Measurements from ENCODE around the gene LTV1.
"Not testable (repeated sequence)": the region's sequence is repeated elsewhere in the genome, so short reads cannot be mapped to it uniquely, and the experiment has no call there.

LTV1 gene

DNA sequence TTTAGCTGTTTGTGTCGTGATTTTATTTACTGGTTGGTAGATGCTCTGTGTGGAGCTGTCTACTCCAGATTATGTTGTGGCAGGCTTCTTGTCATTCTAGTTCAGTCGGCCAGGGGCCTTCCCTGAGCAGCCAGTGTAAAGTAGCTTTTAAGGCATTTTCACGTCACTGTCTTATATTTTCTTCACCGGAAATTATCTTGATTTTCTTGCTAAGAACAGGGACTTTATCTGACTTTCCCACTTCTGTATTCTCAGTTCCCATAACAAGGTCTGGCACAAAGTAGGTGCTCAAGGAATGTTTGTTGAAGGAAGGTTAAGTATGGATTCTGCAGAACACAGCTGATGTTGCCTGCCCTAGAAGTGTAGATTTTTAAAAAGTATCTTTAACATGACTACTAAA, 868 bp downstream of the LTV1 start:
- no peak for DNase-seq (ENCODE audit: extremely low read depth, low read depth)

DNA sequence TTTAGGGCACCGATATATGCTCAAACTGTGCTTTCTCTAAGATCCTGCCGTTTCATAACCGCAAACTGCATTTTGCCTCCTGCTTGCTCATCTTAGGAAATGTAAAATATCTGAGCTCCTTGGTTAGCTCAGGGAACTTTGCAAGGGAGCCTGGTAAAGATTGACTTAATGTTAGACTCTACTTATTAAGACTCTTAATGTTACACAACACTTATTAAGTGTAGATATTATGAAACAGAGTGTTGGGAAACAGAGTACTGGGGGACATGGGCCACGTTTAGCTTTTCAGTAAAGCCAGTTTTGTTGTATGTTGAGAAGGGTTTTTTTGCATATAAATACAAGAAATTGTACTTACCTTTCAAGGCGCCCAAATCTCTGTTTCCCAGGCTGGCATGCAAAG, 1.9 kb downstream of the LTV1 start:
- TF ChIP-seq, protein P1, sequence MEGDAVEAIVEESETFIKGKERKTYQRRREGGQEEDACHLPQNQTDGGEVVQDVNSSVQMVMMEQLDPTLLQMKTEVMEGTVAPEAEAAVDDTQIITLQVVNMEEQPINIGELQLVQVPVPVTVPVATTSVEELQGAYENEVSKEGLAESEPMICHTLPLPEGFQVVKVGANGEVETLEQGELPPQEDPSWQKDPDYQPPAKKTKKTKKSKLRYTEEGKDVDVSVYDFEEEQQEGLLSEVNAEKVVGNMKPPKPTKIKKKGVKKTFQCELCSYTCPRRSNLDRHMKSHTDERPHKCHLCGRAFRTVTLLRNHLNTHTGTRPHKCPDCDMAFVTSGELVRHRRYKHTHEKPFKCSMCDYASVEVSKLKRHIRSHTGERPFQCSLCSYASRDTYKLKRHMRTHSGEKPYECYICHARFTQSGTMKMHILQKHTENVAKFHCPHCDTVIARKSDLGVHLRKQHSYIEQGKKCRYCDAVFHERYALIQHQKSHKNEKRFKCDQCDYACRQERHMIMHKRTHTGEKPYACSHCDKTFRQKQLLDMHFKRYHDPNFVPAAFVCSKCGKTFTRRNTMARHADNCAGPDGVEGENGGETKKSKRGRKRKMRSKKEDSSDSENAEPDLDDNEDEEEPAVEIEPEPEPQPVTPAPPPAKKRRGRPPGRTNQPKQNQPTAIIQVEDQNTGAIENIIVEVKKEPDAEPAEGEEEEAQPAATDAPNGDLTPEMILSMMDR (IDR thresholded peaks at IDR 0.05; ENCODE audit: low read depth, low read length) = no peak
- no peak for DNase-seq (ENCODE audit: extremely low read depth, low read depth)

More for the DNA sequence above, 868 bp downstream of the LTV1 start:
- TF ChIP-seq, protein P1 (IDR thresholded peaks at IDR 0.05; ENCODE audit: low read depth, low read length) = no peak

DNA sequence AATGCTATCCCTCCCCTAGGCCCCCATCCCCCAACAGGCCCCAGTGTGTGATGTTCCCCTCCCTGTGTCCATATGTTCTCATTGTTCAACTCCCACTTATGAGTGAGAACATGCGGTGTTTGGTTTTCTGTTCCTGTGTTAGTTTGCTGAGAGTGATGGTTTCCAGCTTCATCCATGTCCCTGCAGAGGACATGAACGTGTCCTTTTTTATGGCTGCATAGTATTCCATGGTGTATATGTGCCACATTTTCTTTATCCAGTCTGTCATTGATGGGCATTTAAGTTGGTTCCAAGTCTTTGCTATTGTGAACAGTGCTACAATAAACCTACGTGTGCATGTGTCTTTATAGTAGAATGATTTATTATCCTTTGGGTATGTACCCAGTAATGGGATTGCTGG, 8.6 kb downstream of the LTV1 start:
- DNase-seq (ENCODE audit: extremely low read depth, low read depth) = not testable (repeated sequence)

DNA sequence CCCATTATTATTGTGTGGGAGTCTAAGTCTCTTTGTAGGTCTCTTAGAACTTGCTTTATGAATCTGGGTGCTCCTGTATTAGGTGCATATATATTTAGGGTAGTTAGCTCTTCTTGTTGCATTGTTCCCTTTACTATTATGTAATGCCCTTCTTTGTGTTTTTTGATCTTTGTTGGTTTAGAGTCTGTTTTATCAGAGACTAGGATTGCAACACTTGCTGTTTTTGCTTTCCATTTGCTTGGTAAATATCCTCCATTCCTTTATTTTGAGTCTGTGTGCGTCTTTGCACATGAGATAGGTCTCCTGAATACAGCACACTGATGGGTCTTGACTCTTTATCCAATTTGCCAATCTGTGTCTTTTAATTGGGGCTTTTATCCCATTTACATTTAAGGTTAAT, 11.9 kb downstream of the LTV1 start:
- DNase-seq (ENCODE audit: extremely low read depth, low read depth) = not testable (repeated sequence)

DNA sequence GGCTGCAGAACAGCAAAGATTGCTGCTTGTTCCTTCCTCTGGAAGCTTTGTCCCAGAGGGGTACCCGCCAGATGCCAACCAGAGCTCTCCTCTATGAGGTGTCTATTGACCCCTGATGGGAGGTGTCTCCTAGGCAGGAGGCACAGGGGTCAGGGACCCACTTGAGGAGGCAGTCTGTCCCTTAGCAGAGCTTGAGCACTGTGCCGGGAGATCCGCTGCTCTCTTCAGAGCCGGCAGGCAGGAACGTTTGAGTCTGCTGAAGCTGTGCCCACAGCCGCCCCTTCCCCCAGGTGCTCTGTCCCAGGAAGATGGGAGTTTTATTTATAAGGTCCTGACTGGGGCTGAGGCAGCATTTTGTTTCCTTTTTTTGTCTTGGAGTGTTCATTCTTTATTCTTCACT, 13.6 kb downstream of the LTV1 start:
- not testable (repeated sequence) for DNase-seq (ENCODE audit: extremely low read depth, low read depth)

DNA sequence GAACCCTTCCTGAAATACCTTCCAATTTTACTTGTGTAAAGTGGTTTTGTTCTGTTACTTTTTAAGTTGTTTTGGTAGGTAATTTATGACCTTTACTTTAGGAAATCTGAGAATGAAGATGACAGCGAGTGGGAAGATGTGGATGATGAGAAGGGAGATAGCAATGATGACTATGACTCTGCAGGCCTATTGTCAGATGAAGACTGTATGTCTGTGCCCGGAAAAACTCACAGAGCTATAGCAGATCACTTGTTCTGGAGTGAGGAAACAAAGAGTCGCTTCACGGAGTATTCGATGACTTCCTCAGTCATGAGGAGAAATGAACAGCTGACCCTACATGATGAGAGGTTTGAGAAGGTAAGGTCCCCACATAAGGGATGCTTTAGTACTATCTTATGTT, 14.5 kb downstream of the LTV1 start:
- no peak for DNase-seq (ENCODE audit: extremely low read depth, low read depth)
- TF ChIP-seq, protein P1 (IDR thresholded peaks at IDR 0.05; ENCODE audit: low read depth, low read length) = no peak

DNA sequence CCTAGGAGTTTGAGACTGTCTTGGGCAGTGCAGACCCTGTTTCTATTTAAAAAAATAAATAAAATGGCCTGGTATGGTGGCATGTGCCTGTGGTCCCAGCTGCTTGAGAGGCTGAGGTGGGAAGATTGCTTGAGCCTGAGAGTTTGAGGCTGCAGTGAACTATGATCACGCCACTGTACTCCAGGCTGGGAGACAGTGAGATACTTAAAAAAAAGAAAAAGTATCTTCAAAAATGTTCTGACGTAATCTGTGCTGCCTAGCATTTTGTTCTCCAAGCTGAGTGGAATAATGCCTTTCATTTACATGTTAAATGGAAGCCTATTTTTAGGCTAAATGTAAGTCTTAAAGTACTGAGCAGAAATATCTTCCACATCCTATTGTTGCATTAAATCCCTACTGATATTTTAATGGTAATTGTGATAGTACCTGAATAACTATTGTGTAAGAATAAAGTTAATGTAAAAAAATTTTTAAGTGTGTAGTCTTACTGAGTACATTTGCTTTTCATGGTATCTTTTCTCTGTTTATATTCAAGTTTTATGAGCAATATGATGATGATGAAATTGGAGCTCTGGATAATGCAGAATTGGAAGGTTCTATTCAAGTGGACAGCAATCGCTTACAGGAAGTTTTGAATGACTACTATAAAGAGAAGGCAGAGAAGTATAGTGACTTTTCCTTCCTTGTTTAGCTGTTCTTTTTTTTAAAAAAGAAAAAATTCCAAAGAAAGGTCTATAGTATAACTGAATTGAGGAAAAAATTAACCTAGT, 16.9 kb downstream of the LTV1 start:
- TF ChIP-seq, protein P1 (IDR thresholded peaks at IDR 0.05; ENCODE audit: low read depth, low read length) = no peak
- no peak for DNase-seq (ENCODE audit: extremely low read depth, low read depth)

DNA sequence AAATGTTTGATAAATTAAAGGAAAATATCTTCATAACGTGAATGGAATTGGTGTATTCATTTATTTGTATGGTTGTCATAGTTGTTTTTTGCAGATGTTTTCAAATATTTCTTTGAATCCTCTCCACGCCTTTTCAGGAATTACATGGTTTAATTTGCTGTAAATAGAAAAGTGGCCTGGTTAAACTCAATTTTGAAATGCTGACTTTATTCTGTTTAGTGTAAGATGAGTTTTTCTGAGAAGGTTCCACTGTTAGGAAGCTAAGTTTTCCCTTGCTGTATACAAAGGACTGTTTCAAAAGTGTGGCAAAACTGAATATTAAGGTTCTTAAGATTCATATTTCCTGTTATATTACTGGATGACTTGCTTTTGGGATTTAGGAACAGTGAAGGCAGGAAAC, 20.6 kb downstream of the LTV1 start:
- TF ChIP-seq, protein P1 (IDR thresholded peaks at IDR 0.05; ENCODE audit: low read depth, low read length) = no peak
- DNase-seq (ENCODE audit: extremely low read depth, low read depth) = no peak

DNA sequence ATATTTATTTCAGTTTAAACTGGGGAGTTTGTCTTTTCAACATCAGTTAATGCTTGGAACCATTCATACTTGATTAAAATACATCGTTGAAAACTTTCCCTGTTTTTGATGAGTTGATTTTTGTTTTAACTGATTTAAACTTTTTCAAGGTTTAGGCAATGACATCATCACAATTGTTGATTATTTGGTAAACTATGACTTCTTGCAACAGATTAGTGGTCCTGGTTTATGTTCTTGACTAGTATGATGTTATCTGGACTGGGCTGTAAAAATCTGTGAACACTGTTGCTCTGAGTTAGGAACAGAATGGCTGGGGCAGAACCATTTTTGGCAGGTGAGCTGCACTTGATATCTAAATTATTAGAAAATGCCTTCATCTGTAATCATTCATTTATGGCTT, 21.1 kb downstream of the LTV1 start, which contains the start of gene ZC2HC1B:
TSS of gene ZC2HC1B (plus strand) at position 241 of the 400 bp plus-strand sequence. CDS start at position 307, 66 bp downstream.
- TF ChIP-seq, protein P1 (IDR thresholded peaks at IDR 0.05; ENCODE audit: low read depth, low read length) = no peak
- no peak for DNase-seq (ENCODE audit: extremely low read depth, low read depth)

All from AG09319 (cell line).